NCI-H146 treated with DMSO at 0.1 percent for 48 hours (cell line): Measurements from ENCODE around the gene SYNE3.
A peak's percentile ranks its signal among the peaks of the same experiment; 100 is the strongest.
"Not testable (repeated sequence)": the region's sequence is repeated elsewhere in the genome, so short reads cannot be mapped to it uniquely, and the experiment has no call there.

ENCODE experiments used
- DNase-seq: peaks from one replicate; lab custom pipeline; 2025; ENCODE audit not compliant: unreplicated experiment; lab: John Stamatoyannopoulos, UW

SYNE3 gene

GRCh38 chr14:95526483-95527386, 10.3 kb upstream of the SYNE3 start:
- DNase-seq, result no peak

GRCh38 chr14:95525999-95526398, 9.5 kb upstream of the SYNE3 start:
- DNase-seq, result no peak

DNA sequence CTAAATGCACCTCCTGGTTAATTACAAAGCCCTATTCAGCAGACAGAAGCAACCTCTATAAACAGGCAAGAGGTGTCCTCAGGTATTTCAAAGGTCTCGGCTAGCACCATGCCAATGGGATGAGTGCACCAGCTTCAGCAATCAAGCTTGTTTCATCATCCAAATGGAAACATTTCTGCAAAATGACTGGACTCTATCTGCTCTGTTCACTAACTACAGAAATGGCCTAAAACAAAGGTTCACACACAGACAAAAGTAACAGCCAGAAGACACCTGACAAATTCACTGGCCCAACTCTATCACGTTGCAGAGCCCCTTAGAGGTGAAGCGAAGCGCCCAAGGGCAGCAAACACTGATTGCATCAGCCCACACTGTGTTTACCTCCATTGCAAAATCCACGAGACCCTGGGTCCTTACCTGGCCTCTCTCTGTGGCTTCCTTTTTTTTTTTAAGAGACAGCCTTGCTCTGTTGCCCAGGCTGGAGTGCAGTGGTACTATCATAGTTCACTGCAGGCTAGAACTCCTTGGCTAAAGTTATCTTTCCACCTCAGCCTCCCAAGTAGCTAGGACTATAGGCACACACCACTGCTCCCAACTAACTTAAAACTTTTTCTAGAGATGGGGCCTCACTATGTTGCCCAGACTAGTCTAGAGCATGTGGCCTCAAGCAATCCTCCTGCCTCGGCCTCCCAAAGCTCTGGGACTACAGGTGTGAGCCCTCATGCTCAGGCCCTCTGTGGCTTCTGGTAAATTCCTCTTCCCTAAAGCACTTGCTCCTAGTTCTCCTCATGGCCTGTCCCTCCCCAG, 8.5 kb upstream of the SYNE3 start:
- DNase-seq, result no peak

DNA sequence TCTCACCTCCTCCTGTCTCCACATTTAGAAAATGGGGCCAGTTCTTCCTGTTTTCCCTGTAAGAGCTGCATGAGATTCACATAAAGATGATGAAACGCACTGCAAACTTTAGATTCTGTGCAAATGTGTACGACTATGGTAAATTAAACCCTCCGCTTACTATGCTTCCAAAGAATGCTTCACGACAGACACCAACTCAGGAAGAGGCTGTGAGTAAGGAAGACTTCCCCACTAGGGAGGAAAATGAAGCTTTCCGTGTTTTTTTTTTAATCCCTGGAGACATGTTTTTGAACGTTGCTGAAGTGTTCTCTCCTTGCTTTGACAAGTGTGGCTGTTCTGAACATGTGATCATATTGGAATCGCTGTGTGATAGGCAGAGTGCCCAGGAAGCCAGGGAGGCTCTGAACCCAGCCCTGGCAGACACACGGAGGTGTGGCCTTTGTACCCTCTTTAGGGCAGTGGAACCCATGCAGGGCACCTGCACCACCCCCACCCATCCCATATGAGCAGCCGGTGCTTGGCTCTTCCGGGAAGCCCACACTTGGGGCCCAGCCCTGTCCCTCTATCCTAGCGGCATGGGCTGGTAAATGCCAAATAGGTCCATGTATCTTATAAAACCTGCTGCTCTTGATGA, 7.5 kb upstream of the SYNE3 start:
- DNase-seq, result no peak

- no peak for DNase-seq
These were observed 6.8 kb upstream of the SYNE3 start for GRCh38 chr14:95523051-95523814.

DNA sequence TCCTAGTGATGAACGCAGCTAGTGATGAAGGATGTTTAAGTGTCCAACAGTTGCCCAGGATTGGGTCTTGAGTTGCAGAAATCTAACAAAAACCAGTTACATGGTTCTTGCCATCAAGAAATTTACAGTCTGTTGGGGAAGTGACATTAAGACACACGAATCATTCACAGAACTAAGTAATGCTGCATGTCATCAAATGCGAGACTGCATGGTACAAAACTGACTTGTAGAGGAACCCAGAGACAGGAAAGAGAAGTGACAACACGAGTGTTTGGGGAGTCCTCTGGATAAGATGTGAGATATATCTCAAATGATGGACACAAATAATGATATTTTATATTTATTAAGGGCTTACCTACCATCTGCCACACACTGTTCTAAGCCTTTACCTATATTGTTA, 6.1 kb upstream of the SYNE3 start:
- DNase-seq, result no peak

- DNase-seq, result no peak
These were observed 5.7 kb upstream of the SYNE3 start for GRCh38 chr14:95522116-95522515.

DNA sequence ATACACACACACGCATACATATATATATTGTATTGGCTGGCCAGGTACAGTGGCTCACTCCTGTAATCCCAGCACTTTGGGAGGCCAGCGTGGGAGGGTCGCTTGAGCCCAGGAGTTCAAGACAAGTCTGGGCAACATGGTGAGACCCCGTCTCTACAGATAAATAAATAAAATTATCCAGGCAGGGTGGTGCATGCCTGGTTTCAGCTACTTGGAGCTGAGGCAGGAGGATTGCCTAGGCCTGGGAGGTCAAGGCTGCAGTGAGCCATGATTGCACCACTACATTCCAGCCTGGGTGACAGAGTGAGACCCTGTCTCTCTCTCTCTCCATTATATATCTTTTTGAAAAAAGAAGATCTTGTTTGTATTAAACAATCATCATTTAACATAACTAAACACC, 4.6 kb upstream of the SYNE3 start:
- no peak for DNase-seq

GRCh38 chr14:95520346-95520745, 3.9 kb upstream of the SYNE3 start:
- DNase-seq, result no peak

DNA sequence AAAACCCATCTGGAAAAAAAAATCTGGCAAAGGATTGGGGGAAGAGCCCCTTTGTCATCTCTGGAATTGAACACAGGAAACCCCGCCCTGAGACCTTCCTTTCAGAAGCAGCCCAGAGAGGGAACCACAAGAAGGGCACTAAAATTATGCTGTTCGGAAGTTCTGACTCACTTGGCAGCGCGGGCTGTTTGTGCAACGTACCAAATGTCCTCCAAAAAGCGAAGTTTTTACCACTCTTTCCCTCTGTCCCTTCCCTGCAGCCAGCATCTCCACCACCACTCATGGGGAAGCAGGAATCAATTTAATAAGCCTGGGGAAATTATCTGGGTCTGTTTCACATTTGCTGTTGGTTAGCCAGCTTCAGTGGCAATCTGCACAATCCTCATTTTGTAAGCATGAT, 3.2 kb upstream of the SYNE3 start:
- no peak for DNase-seq

- peak; percentile 28 for DNase-seq
These were observed 1.7 kb upstream of the SYNE3 start for GRCh38 chr14:95518045-95518751.

DNA sequence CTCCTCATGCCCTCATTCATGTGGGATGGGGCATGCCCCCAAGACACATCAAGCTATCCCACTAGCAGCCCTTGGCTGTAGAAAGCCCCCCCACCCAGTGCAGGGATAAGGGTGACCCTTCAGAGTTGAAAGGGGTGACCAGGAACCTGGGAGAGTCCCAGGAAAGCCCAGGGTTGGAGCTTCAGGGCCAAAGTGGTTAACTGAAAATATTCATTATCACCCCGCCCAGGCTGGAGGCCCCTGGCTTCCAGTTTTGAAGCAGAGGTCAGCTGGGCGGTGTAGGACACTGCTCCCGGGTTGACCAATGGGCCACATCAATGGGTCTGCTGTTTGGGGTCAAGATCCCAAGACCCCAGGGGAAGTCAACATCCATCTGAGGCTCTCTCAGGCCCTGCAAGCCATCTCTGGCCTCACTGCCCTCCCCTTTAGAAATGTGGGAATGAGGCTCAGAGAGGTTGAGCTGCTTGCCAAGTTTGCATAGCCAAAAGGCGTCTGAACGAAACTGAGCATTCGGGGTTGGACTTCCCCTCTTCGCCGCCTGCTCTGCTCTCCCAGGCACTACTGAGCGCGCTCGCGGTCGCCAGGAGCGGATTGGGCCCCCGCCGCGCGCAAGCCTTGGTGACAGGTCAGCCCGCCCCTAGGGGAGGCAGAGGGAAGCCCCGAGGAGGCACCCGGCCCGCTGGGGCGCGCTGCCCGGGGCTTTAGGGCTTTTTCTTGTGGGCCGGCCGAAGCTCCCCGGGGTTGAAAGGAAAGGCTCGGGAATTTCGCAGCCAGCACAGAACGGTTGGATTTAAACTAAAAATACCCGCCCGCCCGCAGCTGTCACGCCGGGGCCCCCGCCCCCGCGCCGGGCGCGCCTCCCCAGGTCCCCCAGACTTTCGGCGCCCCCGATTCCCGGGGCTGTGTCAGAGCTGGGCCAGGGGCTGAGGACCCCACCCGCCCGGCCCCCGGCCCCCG, 576 bp downstream of the SYNE3 start:
- peak; percentile 1 for DNase-seq

DNA sequence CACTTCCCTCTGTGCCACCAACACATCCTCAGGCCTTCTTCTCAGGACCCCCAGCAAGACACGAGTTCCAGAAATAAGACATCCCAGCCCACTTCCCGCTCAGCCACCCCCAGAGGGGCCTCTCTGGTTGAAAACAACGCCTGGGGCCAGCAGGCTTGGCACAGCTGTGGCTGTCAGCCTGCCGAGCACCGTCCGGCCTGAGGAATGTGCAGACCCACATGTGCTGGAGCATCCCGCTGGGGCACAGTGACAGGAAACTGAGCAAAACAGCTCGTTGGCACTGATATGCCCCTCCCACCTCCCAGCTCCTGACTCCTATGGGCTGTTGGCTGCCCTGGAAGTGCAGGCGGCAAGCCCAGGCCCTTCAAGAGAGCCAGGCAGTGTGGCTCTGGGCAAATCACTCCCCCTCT, 1.4 kb downstream of the SYNE3 start:
- no peak for DNase-seq

DNA sequence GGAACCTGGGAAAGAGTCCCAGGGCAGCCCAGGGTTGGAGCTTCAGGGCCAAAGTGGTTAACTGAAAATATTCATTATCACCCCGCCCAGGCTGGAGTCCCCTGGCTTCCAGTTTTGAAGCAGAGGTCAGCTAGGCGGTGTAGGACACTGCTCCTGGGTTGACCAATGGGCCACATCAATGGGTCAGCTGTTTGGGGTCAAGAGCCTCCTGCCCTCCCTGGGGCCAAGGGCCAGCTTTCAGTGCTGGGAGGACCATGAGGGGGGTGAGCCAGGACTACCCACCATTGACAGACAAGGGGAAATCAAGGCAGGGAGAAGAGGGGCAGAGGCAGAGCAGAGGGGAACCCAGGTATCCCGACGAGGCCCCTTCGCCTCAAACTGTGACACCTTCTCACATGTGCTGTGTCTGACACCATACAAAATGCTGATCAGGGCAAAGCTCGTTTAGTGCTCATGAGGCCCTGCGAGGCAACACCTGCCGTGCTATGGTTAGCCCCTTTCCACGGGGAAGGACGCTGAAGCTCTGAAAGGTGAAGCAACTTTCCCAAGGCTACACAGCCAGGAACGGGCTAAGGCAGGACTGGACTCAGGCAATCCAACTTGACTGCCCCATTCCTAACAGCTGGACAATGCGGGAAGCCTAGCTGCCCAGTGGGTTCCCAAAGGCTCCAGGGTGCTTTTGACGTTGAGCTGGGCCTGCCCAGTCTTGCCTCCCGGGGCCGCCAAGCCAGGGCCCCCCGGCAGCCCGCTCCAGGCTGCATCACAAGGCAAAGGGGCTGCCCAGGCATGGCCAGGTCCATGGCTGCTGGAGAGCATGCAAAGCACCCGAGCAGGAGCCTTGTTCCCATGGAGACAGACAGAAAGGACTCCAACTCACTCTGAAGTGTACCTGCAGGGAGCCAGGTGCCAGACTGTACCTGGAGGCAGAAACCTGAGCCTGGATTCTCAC, 2.0 kb downstream of the SYNE3 start:
- peak; percentile 58 for DNase-seq

GRCh38 chr14:95513291-95513690, 3.2 kb downstream of the SYNE3 start:
- DNase-seq, result no peak

DNA sequence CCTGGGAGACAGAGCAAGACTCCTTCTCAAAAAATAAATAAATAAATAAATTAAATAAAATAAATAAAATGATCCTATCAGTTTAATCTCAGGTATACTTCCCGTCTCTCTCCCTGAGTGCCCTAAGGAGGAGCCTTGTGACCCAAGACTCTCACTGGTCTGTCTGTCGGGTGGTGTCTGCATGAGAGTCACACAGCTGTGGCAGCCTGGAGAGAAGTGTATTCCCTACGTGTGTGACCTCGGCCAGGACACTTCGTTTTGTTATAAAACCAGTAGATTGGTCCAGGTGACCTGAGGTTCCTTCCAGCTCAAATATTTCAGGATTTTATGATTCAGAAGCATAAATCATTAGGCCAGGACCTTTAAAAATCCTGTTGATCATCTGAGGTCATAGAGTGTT, 4.8 kb downstream of the SYNE3 start:
- DNase-seq, result no peak

DNA sequence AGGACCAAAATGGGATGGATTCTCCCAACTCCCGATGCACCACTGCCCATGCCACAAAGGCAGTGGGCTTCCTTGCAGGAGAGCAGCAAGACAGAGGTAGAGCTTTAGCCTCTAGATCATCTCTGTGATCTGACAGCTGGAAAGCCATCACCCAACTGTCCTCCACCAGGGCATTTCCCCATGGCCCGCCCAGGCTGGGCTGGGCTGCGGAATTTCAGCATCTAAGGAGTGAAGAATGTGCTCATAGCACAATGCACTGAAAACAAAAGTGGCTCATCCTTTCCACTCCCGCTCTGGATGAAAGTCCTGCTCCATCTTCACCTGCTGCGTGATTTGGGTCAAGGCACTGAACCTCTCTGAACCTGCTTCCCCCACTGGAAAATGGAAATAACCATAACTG, 5.6 kb downstream of the SYNE3 start:
- DNase-seq, result no peak

- not testable (repeated sequence) for DNase-seq
These were observed 6.1 kb downstream of the SYNE3 start for GRCh38 chr14:95510344-95510743.
